GM19239 (cell line): ENCODE results near the gene AEBP2.
"Not testable (repeated sequence)": the region's sequence is repeated elsewhere in the genome, so short reads cannot be mapped to it uniquely, and the experiment has no call there.

Source experiments
- DNase-seq: peaks from one replicate; pipeline ENCODE4 v3.0.0; 2011; ENCODE audit warnings: low spot score; ENCODE audit not compliant: insufficient read length
- FAIRE-seq: peaks from 2 replicates; lab custom pipeline; 2011; peaks lifted over from hg19 to GRCh38; lab: Jason Lieb, UNC

AEBP2 gene

GRCh38 chr12:19449814-19450213 is 10.5 kb downstream of the AEBP2 start:
- no peak for DNase-seq
- no peak for FAIRE-seq

GRCh38 chr12:19450362-19450761 is 11.1 kb downstream of the AEBP2 start:
- DNase-seq (no peak), FAIRE-seq (no peak)

- no peak for DNase-seq
- no peak for FAIRE-seq
These were observed 11.9 kb downstream of the AEBP2 start for GRCh38 chr12:19451196-19451595.

- FAIRE-seq (no peak), DNase-seq (no peak)
These were observed 14.7 kb downstream of the AEBP2 start for GRCh38 chr12:19453961-19454360.

- DNase-seq (no peak), FAIRE-seq (no peak)
These were observed 15.5 kb downstream of the AEBP2 start for GRCh38 chr12:19454837-19455236.

GRCh38 chr12:19456176-19456575 is 16.9 kb downstream of the AEBP2 start:
- FAIRE-seq: no peak
- no peak for DNase-seq

- DNase-seq (no peak), FAIRE-seq (no peak)
These were observed 18.3 kb downstream of the AEBP2 start for GRCh38 chr12:19457561-19457960.

GRCh38 chr12:19458733-19459132 is 19.4 kb downstream of the AEBP2 start:
- DNase-seq (no peak), FAIRE-seq (no peak)

- FAIRE-seq (no peak), DNase-seq (no peak)
These were observed 22.7 kb downstream of the AEBP2 start for GRCh38 chr12:19461999-19462398.

GRCh38 chr12:19462406-19462805 is 23.1 kb downstream of the AEBP2 start:
- FAIRE-seq: no peak
- no peak for DNase-seq

GRCh38 chr12:19464192-19464580 is 24.9 kb downstream of the AEBP2 start:
- DNase-seq (no peak), FAIRE-seq (no peak)

- FAIRE-seq: no peak
These were observed 26.4 kb downstream of the AEBP2 start for GRCh38 chr12:19465711-19466110.

GRCh38 chr12:19474147-19474546 is 34.9 kb downstream of the AEBP2 start:
- DNase-seq (no peak), FAIRE-seq (no peak)

More at GRCh38 chr12:19465711-19466110, 26.4 kb downstream of the AEBP2 start:
- no peak for DNase-seq

GRCh38 chr12:19475884-19476505 is 36.7 kb downstream of the AEBP2 start:
- not testable (repeated sequence) for FAIRE-seq, DNase-seq

- FAIRE-seq (no peak), DNase-seq (no peak)
These were observed 37.8 kb downstream of the AEBP2 start for GRCh38 chr12:19477071-19477470.

GRCh38 chr12:19480459-19480858 is 41.2 kb downstream of the AEBP2 start:
- no peak for DNase-seq
- no peak for FAIRE-seq

GRCh38 chr12:19482036-19482435 is 42.7 kb downstream of the AEBP2 start:
- FAIRE-seq: no peak
- DNase-seq: no peak

GRCh38 chr12:19482551-19483109 is 43.3 kb downstream of the AEBP2 start:
- no peak for DNase-seq
- FAIRE-seq: no peak

- FAIRE-seq (no peak), DNase-seq (no peak)
These were observed 44.4 kb downstream of the AEBP2 start for GRCh38 chr12:19483727-19484126.

GRCh38 chr12:19484738-19485137 is 45.4 kb downstream of the AEBP2 start:
- DNase-seq (no peak), FAIRE-seq (no peak)

- FAIRE-seq (no peak), DNase-seq (no peak)
These were observed 45.9 kb downstream of the AEBP2 start for GRCh38 chr12:19485240-19485639.

- FAIRE-seq: no peak
- DNase-seq: no peak
These were observed 49.9 kb downstream of the AEBP2 start for GRCh38 chr12:19489168-19489567.
